Activated CD4-positive, alpha-beta T cell treated with anti-CD3 and anti-CD28 coated beads, Interleukin-2, amount 10 ng/mL, durations not matched to agents 7 days and 5 days (primary cell): Measurements from ENCODE around the gene DPP3. TPM values are rescaled to one million over a fixed set of nuclear protein-coding genes. Genes with fewer than 3 reads are reported as not detected.
"Not testable (repeated sequence)": the region's sequence is repeated elsewhere in the genome, so short reads cannot be mapped to it uniquely, and the experiment has no call there.

Source experiments
- CTCF ChIA-PET: fragments of 350-600 bp; sonication (Branson Sonifier 250); formaldehyde crosslinking; loops from one replicate; lab custom pipeline; 2021; ENCODE audit warnings: antibody characterized with exemption; lab: Charles Lee
- POLR2A ChIA-PET: fragments of 350-600 bp; sonication (Branson Sonifier 250); formaldehyde crosslinking; loops from one replicate; lab custom pipeline; 2021; ENCODE audit warnings: antibody characterized with exemption; lab: Charles Lee
- DNase-seq: peaks from one replicate; pipeline ENCODE4 v3.0.0-alpha.2; 2020
- H3K27ac Mint-ChIP-seq: one replicate; pipeline ENCODE4 v1.8.0; 2021; ENCODE audit warnings: mild to moderate bottlenecking, moderate library complexity, mixed read lengths
- H3K27me3 Mint-ChIP-seq: one replicate; pipeline ENCODE4 v1.8.0; 2021; ENCODE audit warnings: mixed read lengths
- H3K36me3 Mint-ChIP-seq: one replicate; pipeline ENCODE4 v1.8.0; 2021; ENCODE audit warnings: low read depth, mixed read lengths
- H3K4me1 Mint-ChIP-seq: one replicate; pipeline ENCODE4 v1.8.0; 2021; ENCODE audit warnings: mixed read lengths
- H3K4me3 Mint-ChIP-seq: one replicate; pipeline ENCODE4 v1.8.0; 2021; ENCODE audit warnings: mild to moderate bottlenecking, moderate library complexity, mixed read lengths
- H3K9me3 Mint-ChIP-seq: one replicate; pipeline ENCODE4 v1.8.0; 2021; ENCODE audit warnings: mixed read lengths
- total RNA-seq, 2 experiments: library from RNA; stranded (reverse); gene quantifications; one replicate each; pipeline ENCODE4 v1.2.3, GENCODE V29; 2021

DPP3 gene
- 10 to 100 TPM; 78.4 to 82.3 TPM for total RNA-seq

- Mint-ChIP-seq H3K27me3 (no peaks in the 10 kb centered on the region), H3K4me3 (peak within 1 kb of the TSS; percentile 87), H3K4me1 (peaks cover 24% of the 10 kb centered on the region), H3K9me3 (no peaks in the 10 kb centered on the region), H3K36me3 (peaks cover 4% of the 10 kb centered on the region), H3K27ac (peak within 1 kb of the TSS; percentile 95)
- DNase-seq: peak; percentile 97
- CTCF ChIA-PET: interaction anchor here (0.5 to 2.2 kb wide), 8 partner anchors 10 to 42 kb away, joined by 3 to 12 read pairs (median 4); partner anchors contain the start of genes MRPL11 and PELI3
- POLR2A ChIA-PET: interaction anchor here (0.6 to 1.0 kb wide), 2 partner anchors 14 to 721 kb away, joined by 3 to 4 read pairs; partner anchors contain the start of gene PELI3
These were observed at the start of gene DPP3 for GRCh38 chr11:66480117-66480938. Gene DPP3, plus strand, starts transcription at chr11:66480434. Its CDS starts 1,767 bp downstream, at chr11:66482201.

- not testable (repeated sequence) for H3K4me3 Mint-ChIP-seq
These were observed 48.9 kb upstream of the DPP3 start for GRCh38 chr11:66431287-66431686.

GRCh38 chr11:66431871-66432329 is 48.3 kb upstream of the DPP3 start:
- DNase-seq, POLR2A ChIA-PET, H3K27ac Mint-ChIP-seq, H3K27me3 Mint-ChIP-seq, H3K4me3 Mint-ChIP-seq, H3K9me3 Mint-ChIP-seq, H3K4me1 Mint-ChIP-seq: not testable (repeated sequence)
- CTCF ChIA-PET: interaction anchor here (1.1 kb wide), 2 partner anchors 65 to 68 kb away, joined by 3 read pairs; no protein-coding TSS in a partner anchor
- H3K36me3 Mint-ChIP-seq: peaks cover 21% of the 10 kb centered on the region

More at GRCh38 chr11:66431287-66431686, 48.9 kb upstream of the DPP3 start:
- CTCF ChIA-PET: interaction anchor here (1.1 to 2.9 kb wide), 3 partner anchors 8 to 24 kb away, joined by 5 to 10 read pairs (median 8); partner anchors contain the start of gene MRPL11
- H3K27ac Mint-ChIP-seq, DNase-seq, H3K27me3 Mint-ChIP-seq, H3K4me1 Mint-ChIP-seq, POLR2A ChIA-PET, H3K9me3 Mint-ChIP-seq: not testable (repeated sequence)
- H3K36me3 Mint-ChIP-seq: peaks cover 16% of the 10 kb centered on the region

- Mint-ChIP-seq H3K4me3 (no peak overlapping the region), H3K9me3 (no peaks in the 10 kb centered on the region), H3K27ac (no peak overlapping the region), H3K36me3 (peaks cover 21% of the 10 kb centered on the region), H3K27me3 (no peaks in the 10 kb centered on the region), H3K4me1 (peaks cover 7% of the 10 kb centered on the region)
- ChIA-PET POLR2A (no interaction called here), CTCF (interaction anchor here (0.8 to 1.1 kb wide), 3 partner anchors 24 to 69 kb away, joined by 3 read pairs; no protein-coding TSS in a partner anchor)
- DNase-seq: no peak
These were observed 47.6 kb upstream of the DPP3 start for GRCh38 chr11:66432597-66432996.

GRCh38 chr11:66437979-66438503 is 42.2 kb upstream of the DPP3 start:
- H3K27me3 Mint-ChIP-seq: no peaks in the 10 kb centered on the region
- H3K4me1 Mint-ChIP-seq: peaks cover 18% of the 10 kb centered on the region
- H3K27ac Mint-ChIP-seq: peak overlapping the region; percentile 98

GRCh38 chr11:66438504-66439466 is 41.4 kb upstream of the DPP3 start, which contains the start of gene MRPL11:
Gene MRPL11, minus strand, starts transcription at chr11:66438848. Its CDS starts 94 bp downstream, at chr11:66438754.
- H3K27me3 Mint-ChIP-seq: no peaks in the 10 kb centered on the region
- ChIA-PET POLR2A (no interaction called here), CTCF (interaction anchor here (0.5 to 2.4 kb wide), 37 partner anchors 8 to 442 kb away, joined by 3 to 28 read pairs (median 4); partner anchors contain the start of genes DPP3, NPAS4, PELI3 and RAB1B)
- peaks cover 10% of the 10 kb centered on the region for H3K36me3 Mint-ChIP-seq
- peak; percentile 93 for DNase-seq
- H3K27ac Mint-ChIP-seq: peak within 1 kb of the TSS; percentile 98
- H3K4me3 Mint-ChIP-seq: peak within 1 kb of the TSS; percentile 84
- peaks cover 8% of the 10 kb centered on the region for H3K9me3 Mint-ChIP-seq
- peaks cover 18% of the 10 kb centered on the region for H3K4me1 Mint-ChIP-seq

More at GRCh38 chr11:66437979-66438503, 42.2 kb upstream of the DPP3 start:
- no peak for DNase-seq
- Mint-ChIP-seq H3K9me3 (peaks cover under 1% of the 10 kb centered on the region), H3K36me3 (peaks cover 10% of the 10 kb centered on the region), H3K4me3 (peak overlapping the region; percentile 84)
- ChIA-PET POLR2A (no interaction called here), CTCF (interaction anchor here (0.7 to 2.4 kb wide), 24 partner anchors 9 to 443 kb away, joined by 3 to 28 read pairs (median 6); partner anchors contain the start of genes DPP3, NPAS4, PELI3 and RAB1B)

- H3K9me3 Mint-ChIP-seq, H3K27ac Mint-ChIP-seq, DNase-seq, H3K36me3 Mint-ChIP-seq, H3K27me3 Mint-ChIP-seq, POLR2A ChIA-PET, H3K4me3 Mint-ChIP-seq: not testable (repeated sequence)
- CTCF ChIA-PET: interaction anchor here (0.8 to 2.4 kb wide), 3 partner anchors 15 to 128 kb away, joined by 3 to 18 read pairs (median 3); partner anchors contain the start of gene PELI3
- peaks cover 18% of the 10 kb centered on the region for H3K4me1 Mint-ChIP-seq
These were observed 39.9 kb upstream of the DPP3 start for GRCh38 chr11:66440101-66440939.

- H3K9me3 Mint-ChIP-seq, H3K27me3 Mint-ChIP-seq, DNase-seq, POLR2A ChIA-PET, H3K4me3 Mint-ChIP-seq, H3K27ac Mint-ChIP-seq, H3K36me3 Mint-ChIP-seq: not testable (repeated sequence)
- peaks cover 18% of the 10 kb centered on the region for H3K4me1 Mint-ChIP-seq
- CTCF ChIA-PET: interaction anchor here (0.8 to 1.0 kb wide), 2 partner anchors 25 to 128 kb away, joined by 3 read pairs; partner anchors contain the start of gene PELI3
These were observed 39.3 kb upstream of the DPP3 start for GRCh38 chr11:66440940-66441282.

GRCh38 chr11:66443602-66444001 is 36.6 kb upstream of the DPP3 start:
- Mint-ChIP-seq H3K4me3 (no peak overlapping the region), H3K9me3 (peaks cover 10% of the 10 kb centered on the region), H3K27me3 (peaks cover 4% of the 10 kb centered on the region), H3K27ac (no peak overlapping the region), H3K36me3 (no peaks in the 10 kb centered on the region), H3K4me1 (peaks cover 7% of the 10 kb centered on the region)
- ChIA-PET CTCF (no interaction called here), POLR2A (no interaction called here)
- no peak for DNase-seq

- no peak for DNase-seq
- ChIA-PET CTCF (interaction anchor here (1.3 kb wide), 1 partner anchor 12 kb away, joined by 3 read pairs; no protein-coding TSS in a partner anchor), POLR2A (no interaction called here)
- no peaks in the 10 kb centered on the region for H3K36me3 Mint-ChIP-seq
- H3K27ac Mint-ChIP-seq: no peak overlapping the region
- no peak overlapping the region for H3K4me3 Mint-ChIP-seq
- peaks cover 10% of the 10 kb centered on the region for H3K9me3 Mint-ChIP-seq
- no peaks in the 10 kb centered on the region for H3K4me1 Mint-ChIP-seq
- H3K27me3 Mint-ChIP-seq: peaks cover 4% of the 10 kb centered on the region
These were observed 33.2 kb upstream of the DPP3 start for GRCh38 chr11:66447012-66447411.

- no peaks in the 10 kb centered on the region for H3K36me3 Mint-ChIP-seq
- H3K4me3 Mint-ChIP-seq: no peak overlapping the region
- H3K27ac Mint-ChIP-seq: no peak overlapping the region
- H3K9me3 Mint-ChIP-seq: peaks cover 4% of the 10 kb centered on the region
- no peaks in the 10 kb centered on the region for H3K4me1 Mint-ChIP-seq
- DNase-seq: no peak
- peaks cover 4% of the 10 kb centered on the region for H3K27me3 Mint-ChIP-seq
- ChIA-PET CTCF (interaction anchor here (0.9 kb wide), 1 partner anchor 10 kb away, joined by 3 read pairs; the partner anchor contains the start of gene MRPL11), POLR2A (no interaction called here)
These were observed 31.7 kb upstream of the DPP3 start for GRCh38 chr11:66448523-66448922.
